HG03108 (cell line): ENCODE data around the gene HECTD4.

ENCODE experiments used
- ATAC-seq: cut with Tn5 transposase; IDR thresholded peaks from one replicate; pipeline ENCODE4 v1.9.1; 2021; ENCODE audit warnings: moderate library complexity; ENCODE audit not compliant: unreplicated experiment

Gene HECTD4

GRCh38 chr12:112325622-112326207, 56.5 kb downstream of the HECTD4 start:
- no peak for ATAC-seq

DNA sequence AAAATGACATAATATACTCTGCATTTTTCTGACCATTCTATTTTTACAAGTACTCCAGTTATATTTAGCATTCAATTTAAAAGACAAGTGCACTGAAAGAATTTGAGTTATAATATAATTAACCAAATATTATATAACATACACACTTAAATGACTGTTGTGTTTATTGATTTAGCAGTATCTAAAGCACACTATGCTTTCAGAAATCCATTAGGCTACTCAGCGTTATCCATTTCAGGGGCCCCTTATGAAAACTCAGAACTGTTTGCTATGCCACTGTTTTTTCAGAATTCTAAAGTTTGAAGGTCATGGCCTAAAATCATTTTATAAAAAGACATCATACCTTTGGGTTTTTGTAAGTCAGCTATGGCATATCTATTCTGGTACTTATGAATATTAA, 57.1 kb downstream of the HECTD4 start:
- ATAC-seq, result no peak

- ATAC-seq, result no peak
These were observed 59.2 kb downstream of the HECTD4 start for GRCh38 chr12:112322882-112323547.

DNA sequence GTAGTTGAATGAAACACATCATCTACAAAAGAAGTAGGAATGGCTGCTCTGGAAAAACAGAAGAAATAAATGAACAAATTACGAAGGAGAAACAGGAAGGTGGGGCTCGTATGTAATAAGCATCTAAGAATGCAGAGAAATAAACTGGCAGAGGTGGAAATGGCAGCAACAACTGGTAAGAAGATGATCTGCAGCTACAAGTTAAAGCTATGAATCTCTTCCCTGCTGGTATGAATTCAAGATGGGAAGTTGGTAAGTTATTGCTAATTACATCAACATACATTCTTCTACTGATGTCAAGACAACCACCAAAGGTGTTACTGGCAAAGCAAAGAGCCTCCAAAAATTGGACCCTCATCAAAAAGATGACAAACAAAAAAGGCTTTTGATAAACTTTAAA, 59.8 kb downstream of the HECTD4 start:
- ATAC-seq, result no peak

GRCh38 chr12:112321245-112321644, 61.0 kb downstream of the HECTD4 start:
- no peak for ATAC-seq

- ATAC-seq, result no peak
These were observed 62.8 kb downstream of the HECTD4 start for GRCh38 chr12:112319395-112319794.

DNA sequence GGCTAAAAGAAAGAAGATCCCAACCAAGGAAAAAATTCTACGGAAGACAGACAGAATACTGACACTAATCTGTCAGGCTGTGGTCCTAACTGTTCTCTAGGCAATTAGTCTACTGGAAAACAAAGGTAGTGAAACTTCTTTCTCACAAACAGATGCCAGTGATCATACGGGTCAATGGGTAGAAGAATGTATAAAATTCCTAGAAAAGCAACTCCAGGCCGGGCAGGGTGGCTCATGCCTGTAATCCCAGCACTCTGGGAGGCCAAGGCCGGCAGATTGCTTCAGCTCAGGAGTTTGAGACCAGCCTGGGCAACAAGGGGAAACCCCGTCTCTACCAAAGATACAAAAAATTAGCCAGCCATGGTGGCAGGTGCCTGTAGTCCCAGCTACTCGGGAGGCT, 64.8 kb downstream of the HECTD4 start:
- no peak for ATAC-seq

DNA sequence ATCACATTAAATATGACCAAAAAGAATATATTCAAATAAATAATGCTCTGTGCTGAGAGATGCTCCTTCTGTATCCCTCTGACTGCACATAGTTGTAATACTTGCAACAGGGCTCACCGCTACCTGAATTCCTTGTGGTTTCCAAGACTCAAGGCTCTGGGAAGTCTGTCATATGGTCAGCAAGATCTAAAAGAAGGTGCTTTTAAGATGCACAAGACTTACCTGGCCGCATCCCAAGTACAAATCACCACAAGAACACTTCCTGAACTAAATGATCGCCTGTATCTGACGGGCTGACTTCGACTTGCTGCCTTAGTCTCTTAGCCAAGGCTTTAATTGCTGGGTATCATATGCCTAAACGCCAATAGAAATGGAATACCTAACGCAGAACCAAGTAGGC, 67.2 kb downstream of the HECTD4 start:
- ATAC-seq, result no peak

DNA sequence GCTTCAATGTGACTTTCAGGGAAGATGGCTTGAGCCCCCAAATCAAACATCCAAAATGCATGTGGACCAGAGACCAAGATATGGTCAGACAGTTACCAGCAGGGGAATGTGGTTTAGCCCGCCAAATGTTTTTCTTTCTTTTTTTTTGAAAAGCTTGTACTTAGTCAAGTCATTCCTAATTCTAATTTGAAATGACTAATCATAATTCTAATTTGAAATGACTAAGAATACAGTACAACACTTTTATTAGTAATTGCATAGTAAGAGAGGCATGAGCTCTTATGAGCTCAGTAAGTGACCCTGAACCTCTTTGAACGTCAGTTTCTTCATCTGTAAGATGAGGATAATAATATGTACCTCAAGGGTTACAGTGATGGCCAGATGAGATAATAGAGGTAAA, 72.4 kb downstream of the HECTD4 start:
- no peak for ATAC-seq

- ATAC-seq, result no peak
These were observed 73.6 kb downstream of the HECTD4 start for GRCh38 chr12:112308652-112309051.

DNA sequence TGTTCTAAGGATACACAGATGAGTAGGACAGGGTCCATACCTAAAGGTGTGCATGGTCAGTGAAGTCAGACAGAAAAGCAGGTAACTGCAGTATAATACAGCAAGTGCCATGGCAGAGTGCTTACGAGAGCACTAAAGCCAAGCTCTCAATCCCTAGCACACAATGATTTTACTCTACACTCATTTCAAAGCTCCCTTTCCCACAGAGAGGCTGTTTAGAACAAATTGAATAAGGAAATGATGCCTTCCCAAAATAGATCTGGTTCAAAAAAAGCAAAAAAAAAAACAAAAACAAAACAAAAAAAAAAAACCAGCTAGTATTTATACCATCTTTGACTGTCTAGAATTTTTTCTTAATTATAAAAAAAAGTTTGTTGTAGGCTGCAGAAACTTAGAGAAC, 74.1 kb downstream of the HECTD4 start:
- ATAC-seq, result no peak

GRCh38 chr12:112307317-112308011, 74.8 kb downstream of the HECTD4 start:
- no peak for ATAC-seq

DNA sequence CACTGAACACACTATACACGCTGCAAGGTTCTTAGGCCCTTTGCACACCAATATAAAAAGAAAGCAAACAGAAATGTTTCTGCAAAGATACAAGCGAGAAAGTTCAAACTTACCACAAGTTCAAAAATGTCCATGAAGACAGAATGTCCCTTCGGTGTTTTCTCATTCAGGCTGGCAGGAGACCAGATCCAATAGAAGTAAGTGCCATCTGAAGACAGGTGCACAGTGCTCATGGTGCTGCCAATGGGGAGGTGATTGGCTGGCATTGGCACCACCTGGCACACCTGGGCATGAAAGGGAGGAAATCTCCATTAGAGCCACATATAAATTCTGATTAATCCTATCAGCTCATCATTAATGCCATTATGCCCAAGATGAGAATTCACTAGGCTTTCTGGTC, 76.3 kb downstream of the HECTD4 start:
- ATAC-seq, result no peak

- no peak for ATAC-seq
These were observed 77.8 kb downstream of the HECTD4 start for GRCh38 chr12:112304436-112304835.

- no peak for ATAC-seq
These were observed 78.4 kb downstream of the HECTD4 start for GRCh38 chr12:112303799-112304198.

DNA sequence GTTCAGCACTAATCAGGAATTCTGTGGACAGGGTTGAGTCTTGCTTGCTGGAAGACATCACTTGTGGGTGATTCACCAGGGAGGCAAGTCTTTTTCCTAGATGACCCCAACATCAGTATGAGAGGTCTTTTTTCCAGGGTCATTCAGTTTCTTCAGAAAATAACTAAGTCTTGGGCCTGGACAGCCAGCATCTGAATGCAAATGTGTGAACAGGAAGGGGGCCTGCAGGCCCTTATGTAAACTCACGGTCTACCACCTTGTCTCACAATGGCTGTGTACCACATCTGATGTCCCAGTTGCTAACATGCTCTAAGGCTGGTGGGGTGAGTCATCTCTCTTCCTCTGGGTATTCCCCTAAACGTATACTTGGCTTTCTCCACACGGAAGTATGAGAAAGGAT, 79.2 kb downstream of the HECTD4 start:
- ATAC-seq, result peak; percentile 100

DNA sequence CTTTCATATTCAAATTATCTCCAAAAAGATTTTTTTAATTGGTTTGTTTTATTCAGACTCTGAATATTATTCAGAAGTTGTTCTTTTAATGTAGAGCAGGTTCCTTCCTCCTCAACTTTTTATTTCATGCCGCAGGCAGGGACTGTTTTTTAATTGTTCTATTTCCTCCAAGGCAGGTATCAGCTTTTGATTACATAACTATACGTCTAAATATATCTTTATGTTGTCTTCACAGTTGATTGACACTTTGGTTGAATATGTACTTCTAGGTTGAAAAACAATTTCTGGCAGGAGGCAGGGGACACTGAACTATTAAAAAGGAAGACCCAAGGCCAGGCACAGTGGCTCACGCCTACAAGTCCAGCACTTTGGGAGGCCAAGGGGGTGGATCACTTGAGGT, 82.5 kb downstream of the HECTD4 start:
- ATAC-seq, result no peak

DNA sequence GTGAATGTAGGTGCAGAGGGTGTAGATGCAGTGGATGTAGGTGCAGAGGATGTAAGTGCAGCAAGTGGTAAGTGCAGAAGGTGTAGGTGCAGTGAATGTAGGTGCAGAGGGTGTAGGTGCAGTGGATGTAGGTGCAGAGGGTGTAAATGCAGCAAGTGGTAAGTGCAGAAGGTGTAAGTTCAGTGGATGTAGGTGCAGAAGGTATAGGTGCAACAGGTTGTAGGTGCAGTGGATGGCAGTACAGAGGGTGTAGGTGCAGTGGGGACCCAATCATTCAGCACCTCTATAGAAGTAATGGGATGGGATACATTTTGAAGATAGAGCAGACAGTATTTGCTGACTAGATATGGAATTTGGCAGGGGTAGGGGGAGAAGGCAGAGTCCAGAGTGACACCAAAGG, 85.0 kb downstream of the HECTD4 start:
- no peak for ATAC-seq

DNA sequence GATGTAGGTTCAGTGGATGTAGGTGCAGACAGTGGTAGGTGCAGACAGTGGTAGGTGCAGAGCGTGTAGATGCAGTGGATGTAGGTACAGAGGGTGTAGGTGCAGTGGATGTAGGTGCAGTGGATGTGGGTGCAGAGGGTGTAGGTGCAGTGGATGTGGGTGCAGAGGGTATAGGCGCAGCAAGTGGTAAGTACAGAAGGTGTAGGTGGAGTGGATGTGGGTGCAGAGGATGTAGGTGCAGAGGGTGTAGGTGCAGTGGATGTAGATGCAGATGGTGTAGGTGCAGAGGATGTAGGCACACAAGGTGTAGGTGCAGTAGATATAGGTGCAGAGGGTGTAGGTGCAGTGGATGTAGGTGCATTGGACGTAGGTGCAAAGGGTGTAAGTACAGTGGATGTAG, 86.0 kb downstream of the HECTD4 start:
- ATAC-seq, result no peak

- ATAC-seq, result no peak
These were observed 87.4 kb downstream of the HECTD4 start for GRCh38 chr12:112294793-112295192.

GRCh38 chr12:112288638-112289037, 93.6 kb downstream of the HECTD4 start:
- no peak for ATAC-seq

DNA sequence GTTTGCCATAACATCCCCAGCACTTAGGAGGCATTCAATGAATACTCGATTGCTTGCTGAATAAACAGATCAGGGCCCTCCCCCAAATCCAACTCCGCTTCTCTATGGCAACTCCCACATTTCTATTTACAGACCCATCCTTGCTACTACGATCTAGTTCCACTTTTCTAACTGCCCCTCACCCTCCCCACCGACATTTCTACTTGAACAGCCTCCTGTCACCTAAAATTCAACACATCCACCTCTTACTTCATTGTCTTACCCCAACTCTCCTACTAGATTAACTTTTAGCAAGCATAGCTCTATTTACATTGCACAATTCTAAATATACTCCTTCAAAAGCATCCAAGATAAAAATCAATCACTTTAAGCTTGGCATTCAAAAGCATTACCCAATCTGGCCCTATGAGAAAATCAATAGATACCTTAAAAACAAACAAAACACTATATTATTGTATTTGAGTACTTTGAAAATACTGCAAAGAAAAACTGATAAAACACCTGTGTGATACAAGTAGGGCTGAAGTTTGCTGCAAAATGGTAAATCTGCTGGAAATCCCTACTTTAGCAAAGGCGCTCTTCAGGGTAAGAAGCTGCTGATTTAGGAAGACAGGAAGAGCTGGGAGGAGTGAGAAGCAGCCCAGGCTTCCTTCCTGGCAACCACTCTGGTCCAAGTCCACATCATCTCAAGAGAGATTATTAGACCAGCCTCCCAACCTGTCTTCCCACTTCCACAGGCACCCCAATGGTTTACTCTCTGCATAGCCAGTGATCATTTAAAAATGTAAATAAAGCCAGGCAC, 96.4 kb downstream of the HECTD4 start:
- ATAC-seq, result no peak
